GM21526 (cell line): ENCODE data around the gene XPC.
A peak's percentile ranks its signal among the peaks of the same experiment; 100 is the strongest.

Experiments used
- ATAC-seq: cut with Tn5 transposase; IDR thresholded peaks from one replicate; pipeline ENCODE4 v1.9.1; 2021; ENCODE audit warnings: moderate library complexity; ENCODE audit not compliant: unreplicated experiment, low FRiP score

The XPC gene

GRCh38 chr3:14150078-14150477 is 28.3 kb downstream of the XPC start:
- no peak for ATAC-seq

- no peak for ATAC-seq
Measured at GRCh38 chr3:14148041-14148985, 30.1 kb downstream of the XPC start.

DNA sequence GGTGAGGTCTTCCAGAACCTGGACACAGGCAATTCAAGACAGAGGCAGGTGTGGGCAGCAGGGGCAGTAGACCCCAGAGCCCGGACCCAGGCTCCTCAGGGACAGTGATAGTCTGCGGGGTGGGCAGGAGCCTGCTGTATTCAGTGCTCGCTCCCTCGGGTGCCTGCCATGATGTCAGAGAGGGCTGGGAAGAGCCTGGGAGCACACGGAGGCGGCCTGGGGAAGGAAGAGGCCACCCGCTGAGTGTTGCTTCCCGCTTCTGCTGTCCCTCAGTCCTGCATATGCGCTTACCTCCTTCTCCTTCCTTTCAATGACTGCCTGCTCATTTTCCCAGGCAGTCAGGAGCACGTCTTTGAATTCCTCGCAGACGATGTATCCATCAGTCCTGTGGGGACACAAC is 30.8 kb downstream of the XPC start:
- no peak for ATAC-seq

- no peak for ATAC-seq
Measured at GRCh38 chr3:14147066-14147435, 31.4 kb downstream of the XPC start.

GRCh38 chr3:14146381-14147065 is 31.9 kb downstream of the XPC start:
- no peak for ATAC-seq

DNA sequence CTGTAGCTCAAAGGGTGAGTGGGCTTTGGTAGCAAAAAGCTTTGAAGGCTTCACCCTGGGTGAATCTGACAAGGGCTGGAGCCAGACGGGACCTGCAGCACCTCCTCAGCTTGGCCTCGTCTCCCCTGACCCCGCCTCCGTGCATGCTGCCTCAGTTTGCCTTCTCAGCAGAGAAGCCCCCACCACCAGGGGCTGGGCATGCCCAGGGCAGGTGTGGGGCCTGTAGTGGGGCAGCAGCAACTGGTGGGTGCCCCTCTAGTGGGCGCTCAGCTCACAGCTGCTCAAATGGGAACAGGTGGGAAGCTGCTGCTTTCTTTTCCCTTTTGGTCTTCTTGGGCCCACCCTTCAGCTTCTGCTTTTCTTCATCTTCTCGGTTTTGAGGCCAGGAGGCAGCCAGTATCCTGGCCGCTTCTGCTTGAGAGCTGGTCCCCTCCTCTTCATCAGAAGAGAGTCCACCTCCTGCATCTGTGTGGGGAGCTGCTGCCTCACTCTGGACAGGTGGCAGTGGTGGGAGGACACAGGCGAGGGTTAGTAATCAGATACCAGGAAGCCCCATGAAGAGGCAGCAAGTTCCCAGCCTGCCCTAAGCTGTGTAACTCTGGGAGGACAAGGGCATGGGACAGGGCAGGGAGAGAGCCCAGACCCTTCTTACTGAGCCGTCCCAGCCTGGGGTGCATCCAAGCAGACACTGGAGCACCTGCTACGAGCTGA is 32.6 kb downstream of the XPC start:
- ATAC-seq, result no peak

- ATAC-seq, result no peak
Measured at GRCh38 chr3:14145236-14145635, 33.2 kb downstream of the XPC start.

GRCh38 chr3:14144423-14145075 is 33.9 kb downstream of the XPC start:
- ATAC-seq, result peak; percentile 89

GRCh38 chr3:14143271-14144225 is 34.9 kb downstream of the XPC start:
- no peak for ATAC-seq

DNA sequence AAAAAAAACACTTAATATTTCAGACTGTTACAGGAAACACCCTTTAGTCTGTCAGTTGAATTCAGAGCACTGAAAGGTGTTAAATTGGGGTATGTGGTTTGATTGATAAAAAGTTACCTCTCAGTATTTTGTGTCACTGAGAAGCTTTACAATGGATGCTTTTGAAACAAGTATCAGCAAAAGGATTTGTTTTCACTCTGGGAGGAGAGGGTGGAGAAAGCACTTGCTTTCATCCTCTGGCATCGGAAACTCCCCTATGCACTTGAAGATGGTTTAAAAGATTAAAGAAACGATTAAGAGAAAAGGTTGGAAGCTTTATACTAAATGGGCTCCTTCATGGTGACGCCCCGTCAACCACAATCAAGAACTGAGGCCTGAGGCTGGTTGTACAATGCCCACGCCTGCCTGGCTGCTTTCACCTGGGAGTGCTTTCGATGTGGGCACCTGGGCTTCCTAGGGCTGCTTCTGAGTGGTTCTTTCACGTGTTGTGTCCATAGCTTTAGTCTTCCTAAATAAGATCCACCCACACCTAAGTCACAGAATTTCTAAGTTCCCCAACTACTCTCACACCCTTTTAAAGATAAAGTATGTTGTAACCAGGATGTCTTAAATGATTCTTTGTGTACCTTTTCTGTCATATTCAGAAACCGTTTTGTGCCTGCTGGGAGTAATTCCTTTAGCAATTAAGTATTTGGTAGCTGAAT is 35.7 kb downstream of the XPC start:
- no peak for ATAC-seq

GRCh38 chr3:14141602-14142341 is 36.6 kb downstream of the XPC start:
- no peak for ATAC-seq

DNA sequence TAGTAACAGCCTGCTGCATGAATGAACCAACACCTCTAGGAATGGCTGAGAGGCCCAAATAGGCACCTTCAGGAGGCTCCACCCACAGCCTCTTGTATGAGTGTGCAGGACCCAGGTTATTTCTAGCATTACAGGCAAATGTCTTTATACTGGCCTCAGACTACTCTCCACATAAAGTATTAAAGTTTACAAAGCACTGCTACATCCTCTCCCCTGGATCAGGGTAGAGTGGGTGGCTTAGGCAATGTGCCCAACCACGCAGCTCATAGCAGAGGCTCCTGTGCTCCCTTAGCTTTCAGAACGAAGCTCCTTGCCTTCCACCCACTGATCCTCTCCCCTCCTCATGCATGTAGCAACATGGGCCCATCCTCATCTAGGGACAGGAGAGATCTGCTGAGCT is 37.3 kb downstream of the XPC start:
- no peak for ATAC-seq

- no peak for ATAC-seq
Measured at GRCh38 chr3:14140668-14141067, 37.7 kb downstream of the XPC start.

DNA sequence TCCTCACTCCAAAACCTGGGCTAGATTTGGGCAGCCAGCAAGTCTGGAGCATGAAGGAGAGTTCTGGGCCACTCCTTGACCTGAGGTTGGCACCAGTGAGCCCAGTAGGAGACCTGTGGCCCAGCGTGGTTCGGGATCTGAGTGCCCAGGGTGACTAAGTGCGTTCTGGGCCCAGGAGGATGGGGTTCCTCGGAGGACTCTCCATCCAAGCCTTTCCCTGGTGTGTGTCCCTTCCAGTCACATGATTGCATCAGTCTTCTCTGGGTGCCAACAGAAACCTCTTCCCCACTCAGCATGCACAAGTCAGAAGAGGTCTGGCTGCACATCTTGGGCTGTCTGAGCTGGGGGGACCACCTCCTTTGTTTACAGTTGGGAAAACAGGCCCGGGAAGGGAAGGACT is 38.6 kb downstream of the XPC start:
- ATAC-seq, result no peak

DNA sequence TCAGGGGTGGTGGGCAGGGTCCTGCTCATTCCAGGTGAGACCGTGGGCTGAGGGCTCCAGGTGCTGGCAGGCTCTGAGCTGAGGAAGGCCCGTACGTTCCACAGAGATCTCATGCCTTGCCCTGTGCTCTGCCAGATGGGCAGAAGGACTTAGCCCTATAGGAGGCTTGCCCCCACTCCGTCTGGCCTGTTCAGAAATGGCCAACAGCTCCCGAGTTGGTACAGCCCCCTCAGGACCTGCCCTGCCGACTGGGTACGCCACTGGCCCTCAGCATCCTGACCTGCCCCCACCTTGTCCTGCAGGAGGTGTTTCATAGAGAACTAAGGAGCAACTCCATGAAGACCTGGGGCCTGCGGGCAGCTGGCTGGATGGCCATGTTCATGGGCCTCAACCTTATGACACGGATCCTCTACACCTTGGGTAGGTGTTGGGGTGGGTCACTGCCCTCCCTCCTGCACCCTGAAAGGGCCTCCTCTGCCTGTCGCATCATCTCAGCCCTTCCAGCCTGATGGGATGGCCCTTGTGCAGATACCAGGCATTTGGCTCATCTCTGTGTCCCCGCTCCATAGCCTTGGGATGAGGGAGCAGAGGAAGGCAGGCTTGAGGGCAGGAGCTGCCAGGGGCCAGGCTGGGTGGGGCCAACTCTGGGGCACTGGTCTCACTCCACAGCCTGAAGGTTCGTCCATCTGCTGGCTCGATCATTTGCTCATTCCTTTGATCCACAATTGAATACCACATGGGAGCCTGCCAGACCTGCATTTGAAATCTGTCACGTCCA is 39.3 kb downstream of the XPC start:
- no peak for ATAC-seq

DNA sequence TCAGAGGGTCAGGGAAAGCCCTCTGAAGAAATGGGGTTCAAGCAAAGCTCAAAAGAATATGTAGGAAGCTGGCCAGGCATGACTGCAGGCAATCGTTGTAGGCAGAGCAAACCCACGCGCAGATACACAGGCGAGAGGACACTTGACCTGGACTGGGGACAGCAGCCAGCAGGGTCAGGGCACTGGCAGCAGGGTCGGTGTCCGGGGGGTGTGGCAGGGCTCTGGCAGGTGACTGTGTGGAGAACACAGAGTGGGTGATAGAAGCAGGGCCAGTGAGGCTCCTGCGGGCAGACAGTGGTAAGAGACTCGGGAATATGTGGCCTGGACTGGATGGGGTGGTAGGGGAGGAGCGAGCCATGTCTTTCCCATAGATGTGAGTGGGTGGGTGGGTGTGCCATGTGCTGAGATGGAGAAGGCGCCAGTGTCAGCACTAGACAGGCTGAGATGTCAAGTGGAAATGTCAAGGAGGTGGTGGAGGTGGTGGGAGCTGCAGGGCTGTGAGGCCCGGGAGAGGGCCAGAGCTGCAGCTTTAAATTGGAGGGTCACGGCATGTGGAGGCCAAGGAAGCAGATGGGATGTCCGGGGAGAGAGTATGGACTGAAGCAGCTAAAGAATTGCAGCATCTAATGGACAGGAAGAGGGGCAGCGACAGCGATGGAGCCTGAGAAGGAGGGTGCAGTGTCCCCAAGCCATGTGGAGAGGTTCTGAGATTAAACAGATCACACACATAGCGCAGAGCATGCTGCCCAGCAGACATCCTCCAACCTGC is 40.1 kb downstream of the XPC start:
- ATAC-seq, result no peak

GRCh38 chr3:14137445-14137844 is 41.0 kb downstream of the XPC start:
- no peak for ATAC-seq
